ENCODE measurements around the gene GRIP2.

Gene GRIP2

DNA sequence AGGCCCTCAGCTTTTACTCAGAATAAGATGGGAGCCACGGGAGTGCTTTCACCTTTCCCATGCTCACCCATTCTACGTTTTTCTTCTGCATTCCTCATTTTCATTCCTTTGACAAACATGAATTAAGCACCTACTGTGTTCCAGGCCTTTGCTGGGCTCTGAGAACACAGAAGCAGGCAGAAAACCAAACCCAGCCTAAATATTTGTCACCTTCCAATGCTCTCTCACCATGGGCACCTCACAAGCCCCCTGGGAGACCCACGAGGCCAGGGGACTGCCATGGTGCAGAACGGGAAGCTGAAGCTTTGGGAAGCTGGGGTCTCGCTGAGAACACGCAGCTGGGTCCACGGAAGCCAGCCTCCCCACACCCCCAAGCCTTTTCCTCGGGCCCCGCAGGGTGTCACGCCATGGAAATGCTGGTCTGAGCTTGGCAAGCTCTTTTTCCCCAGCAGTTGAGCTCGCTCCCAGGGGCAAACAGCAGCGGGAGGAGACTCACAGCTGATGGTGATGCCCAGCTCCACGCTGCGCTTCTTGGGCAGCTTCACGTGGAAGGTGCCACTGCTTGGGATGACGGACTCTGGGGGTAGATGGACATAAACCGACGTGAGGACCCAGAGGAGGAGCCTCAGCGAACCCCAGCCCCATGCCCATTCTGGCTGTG lies 27.7 kb downstream of the GRIP2 start:
- in situ Hi-C loops (cut with MboI; ENCODE audit: low pct_unique_long_range_greater_than_20kb, low sequenced_read_pairs): no loop called here
- no peak for DNase-seq

DNA sequence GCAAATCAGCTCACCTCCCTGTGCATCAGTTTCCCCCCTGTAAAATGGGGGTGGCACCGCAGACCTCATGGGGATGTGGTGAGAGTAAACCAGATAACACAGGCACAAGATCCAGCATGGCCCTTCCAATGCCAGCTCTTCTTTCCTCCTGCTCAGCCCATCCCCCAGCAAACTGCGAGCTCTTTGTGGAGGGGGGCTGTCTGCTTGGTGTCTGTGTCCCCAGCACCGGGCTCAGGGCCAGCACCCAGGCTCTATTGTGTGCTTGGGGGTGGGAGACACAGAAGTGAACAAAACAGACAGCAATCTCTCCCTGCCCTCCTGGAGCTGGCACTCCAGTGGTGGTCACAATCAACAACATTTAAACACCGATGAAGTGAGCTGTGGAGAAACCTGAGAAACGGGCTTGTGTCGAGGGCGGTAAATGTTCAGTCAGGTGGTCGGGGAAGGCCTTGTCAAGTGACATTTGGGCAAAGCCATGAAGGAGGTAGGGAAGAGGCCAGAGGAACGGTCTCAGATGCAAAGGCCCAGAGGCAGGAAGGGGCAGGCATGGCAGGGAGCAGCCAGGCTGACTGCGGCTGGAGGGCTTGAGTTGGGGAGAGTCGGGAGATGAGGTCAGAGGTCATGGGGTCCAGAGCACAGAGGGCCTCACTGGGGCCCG lies 28.4 kb downstream of the GRIP2 start:
- in situ Hi-C loops (cut with MboI; ENCODE audit: low pct_unique_long_range_greater_than_20kb, low sequenced_read_pairs): no loop called here

DNA sequence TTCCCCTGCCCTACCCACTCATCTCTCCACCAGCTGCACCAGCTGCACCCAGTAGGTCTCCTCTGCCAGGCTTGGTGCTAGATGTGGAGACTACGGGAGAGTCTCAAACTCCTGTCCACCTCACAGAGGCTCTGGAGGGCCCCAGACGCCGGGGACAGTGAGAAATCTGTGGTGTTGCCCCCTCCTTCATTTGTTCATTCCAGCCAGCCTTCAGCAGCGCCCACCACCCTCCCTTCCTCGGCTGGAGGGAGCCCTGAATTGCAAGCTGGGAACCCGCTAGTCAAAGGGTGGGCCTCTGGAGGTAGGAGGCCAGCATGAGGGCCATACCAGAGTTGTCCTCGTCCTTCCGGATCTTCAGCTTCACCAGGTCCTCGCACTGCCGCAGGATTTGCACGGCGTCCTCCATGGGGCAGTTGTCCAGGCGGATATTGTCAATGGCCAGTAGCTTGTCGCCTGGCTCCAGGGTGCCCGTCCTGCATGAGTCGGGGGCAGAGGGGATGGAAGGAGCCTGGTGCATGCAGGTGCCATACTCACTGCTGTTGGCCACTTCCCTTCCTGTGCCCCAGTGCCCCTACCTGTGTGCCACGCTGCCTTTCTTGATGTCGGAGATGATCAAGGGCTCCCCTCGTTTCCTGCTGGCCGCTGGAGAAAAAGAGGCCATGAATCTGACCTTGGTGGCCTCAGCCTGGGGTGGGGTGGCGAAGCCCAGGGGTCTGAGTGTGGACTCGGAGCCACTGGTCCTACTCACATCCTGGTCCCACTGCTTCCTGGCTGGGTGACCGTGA lies 29.1 kb downstream of the GRIP2 start:
- in situ Hi-C loops (cut with MboI; ENCODE audit: low pct_unique_long_range_greater_than_20kb, low sequenced_read_pairs): no loop called here
- DNase-seq: no peak

More for the DNA sequence above, 28.4 kb downstream of the GRIP2 start:
- no peak for DNase-seq

DNA sequence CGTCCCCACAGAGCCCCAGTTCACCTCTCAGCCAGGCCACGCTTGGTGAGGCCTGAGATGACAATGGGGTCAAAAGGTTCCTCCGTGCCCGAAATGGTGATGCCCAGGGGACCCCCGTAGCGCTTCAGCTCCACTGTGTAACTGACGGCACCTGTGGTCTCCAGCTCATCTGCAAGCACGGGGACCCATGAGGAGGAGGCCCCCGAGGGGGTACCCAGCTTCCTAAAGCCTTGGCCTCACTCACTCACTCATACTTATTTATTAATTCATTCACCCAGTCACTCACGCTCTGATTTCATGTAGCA lies 30.4 kb downstream of the GRIP2 start:
- in situ Hi-C loops (cut with MboI; ENCODE audit: low pct_unique_long_range_greater_than_20kb, low sequenced_read_pairs): no loop called here

GRCh38 chr3:14508966-14509795 lies 31.0 kb downstream of the GRIP2 start:
- in situ Hi-C loops (cut with MboI; ENCODE audit: low pct_unique_long_range_greater_than_20kb, low sequenced_read_pairs): no loop called here

More for the DNA sequence above, 30.4 kb downstream of the GRIP2 start:
- no peak for DNase-seq

DNA sequence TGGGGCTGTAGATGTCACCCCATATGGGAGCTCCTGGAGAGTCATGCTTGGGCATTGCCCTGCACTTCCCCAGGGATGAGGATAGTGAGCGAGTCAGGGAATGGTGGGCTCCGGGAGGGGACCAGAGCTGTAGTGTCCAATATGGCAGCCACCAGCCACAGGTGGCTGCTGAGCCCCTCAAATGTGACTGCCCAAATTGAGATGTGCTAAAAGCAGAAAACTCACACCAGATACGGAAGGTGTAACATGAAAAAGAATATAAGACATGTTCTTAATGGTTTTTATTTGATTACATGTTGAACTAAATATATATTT lies 31.7 kb downstream of the GRIP2 start:
- DNase-seq: no peak
- in situ Hi-C loops (cut with MboI; ENCODE audit: low pct_unique_long_range_greater_than_20kb, low sequenced_read_pairs): no loop called here

More at GRCh38 chr3:14508966-14509795, 31.0 kb downstream of the GRIP2 start:
- peak; percentile 57 for DNase-seq

DNA sequence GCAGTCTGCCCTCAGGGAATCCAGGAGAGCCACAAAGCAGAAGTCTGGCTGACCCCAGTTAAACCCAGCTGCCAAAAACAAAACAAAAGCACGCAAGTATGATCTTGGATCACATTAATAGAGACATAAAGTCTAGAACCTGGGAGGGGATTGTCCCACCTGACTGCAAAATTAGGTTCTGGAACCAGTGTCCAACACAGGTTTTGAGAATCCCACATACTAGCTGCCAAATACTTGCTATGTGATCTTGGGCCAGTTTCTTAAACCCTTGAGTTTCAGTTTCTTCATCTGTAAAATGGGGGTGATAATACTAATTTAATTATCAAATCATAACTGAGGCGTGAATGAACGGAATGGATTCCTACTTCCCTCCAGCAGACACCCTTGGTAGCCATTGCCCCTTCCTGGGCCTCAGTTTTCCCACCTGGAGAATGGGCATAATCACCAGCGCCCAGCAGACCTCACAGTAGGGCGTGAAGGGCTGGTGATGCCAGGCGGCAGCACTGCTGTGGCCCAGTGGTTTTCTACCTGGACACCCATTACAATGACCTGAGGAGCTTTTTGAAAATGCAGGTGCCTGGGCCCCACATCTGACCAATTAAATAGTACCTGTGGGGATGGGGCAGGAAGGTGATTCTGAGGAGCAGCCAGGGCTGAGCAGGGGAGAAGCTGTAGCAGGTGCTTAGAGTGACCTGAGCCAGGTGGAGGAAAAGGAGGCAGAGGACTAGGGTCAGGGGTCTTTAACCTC lies 32.2 kb downstream of the GRIP2 start:
- peak; percentile 17 for DNase-seq
- in situ Hi-C loops (cut with MboI; ENCODE audit: low pct_unique_long_range_greater_than_20kb, low sequenced_read_pairs): no loop called here

DNA sequence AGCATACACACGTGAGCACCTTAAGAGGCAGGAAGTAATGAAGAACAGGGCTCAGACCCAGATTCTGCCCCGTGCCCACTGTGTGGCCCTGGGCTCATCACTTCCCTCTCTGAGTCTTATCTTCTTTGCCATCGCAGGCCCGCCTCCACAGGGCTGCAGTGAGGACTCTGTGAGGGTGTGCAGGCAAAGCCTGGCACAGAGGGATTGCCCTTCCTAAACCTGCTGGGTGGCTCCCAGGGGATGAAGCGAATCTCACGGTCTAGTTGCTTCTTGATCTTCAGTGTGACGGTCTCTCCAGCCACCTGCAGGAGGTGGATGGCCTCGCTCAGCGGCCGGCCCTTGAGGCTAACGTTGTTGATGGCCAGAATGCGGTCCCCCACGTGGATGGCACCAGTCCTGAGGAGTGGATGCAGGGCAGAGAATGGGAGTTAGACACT lies 32.8 kb downstream of the GRIP2 start:
- no peak for DNase-seq
- in situ Hi-C loops (cut with MboI; ENCODE audit: low pct_unique_long_range_greater_than_20kb, low sequenced_read_pairs): no loop called here

- in situ Hi-C loops (cut with MboI; ENCODE audit: low pct_unique_long_range_greater_than_20kb, low sequenced_read_pairs): no loop called here
- no peak for DNase-seq
Observed at GRCh38 chr3:14506626-14507304, 33.4 kb downstream of the GRIP2 start.

DNA sequence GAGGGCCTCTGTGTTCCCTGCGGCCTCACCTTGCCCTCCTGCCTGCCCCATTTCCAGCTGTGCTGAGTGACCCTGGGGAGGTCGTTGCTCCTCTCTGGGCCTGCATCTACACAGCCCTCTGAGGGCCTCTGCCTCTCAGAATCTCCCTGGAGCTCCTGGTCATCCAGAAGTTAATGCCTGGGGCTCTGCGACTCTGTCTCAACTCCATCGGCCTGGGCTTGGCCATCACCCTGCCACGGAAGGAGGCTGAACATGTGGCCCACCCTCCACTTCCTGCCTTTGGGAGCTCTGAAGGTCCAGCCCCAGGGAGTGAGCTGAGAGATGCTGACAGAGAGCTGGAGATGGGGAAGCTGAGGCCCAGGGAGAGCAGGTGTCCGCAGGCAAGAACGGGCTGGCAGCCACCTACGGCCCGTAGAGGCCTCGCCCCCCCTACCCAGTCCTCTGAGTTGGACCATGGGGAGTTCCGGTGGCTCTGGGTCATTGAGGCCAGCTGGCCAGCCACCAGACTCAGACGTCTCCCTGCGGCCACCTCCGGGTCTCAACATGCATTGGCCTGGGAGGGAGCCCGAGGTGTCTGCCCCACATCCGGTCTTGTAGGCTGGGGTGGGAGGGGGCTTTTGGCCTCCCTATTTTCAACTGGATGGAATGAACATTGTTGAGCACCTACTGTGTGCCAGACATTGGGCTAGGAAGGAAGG lies 34.2 kb downstream of the GRIP2 start:
- in situ Hi-C loops (cut with MboI; ENCODE audit: low pct_unique_long_range_greater_than_20kb, low sequenced_read_pairs): no loop called here

DNA sequence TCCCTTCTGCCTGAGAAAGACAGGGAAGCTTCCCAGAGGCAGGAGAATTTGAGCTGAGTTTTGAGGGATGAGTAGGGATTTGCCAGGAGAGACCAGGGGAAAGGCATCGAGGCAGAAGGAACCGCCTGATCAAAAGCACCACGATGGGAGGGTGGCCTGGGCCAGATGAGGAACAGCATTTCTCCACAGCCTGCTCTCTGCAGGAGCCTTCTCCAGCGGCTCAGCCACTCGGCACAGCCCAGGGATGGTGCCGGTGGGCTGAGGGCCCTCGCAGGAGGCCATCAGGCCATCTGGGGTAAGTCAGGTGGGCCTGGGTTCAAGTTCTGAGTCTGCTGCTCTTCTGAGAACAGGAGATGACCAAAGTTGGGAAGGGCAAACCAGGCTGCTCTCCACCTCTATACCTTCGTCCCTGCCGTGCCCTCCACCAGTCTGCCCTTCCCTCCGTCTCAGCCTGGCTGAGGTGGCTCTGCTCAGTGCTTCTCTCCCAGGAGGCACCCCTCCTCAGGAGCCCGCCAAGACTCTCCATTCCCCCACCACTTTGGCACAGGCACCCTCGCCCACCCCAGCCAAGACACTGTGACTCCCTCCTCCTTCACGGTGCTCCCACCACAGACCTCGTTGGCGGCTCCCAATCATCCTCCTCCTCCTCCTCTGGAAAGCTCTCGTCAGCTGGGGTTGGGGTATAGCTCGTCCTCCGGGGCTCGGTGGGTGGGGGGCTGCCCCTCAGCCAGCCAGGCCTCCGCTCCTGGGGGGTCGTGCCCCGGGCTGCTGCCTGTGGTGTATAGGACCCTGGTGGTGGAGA lies 34.9 kb downstream of the GRIP2 start:
- in situ Hi-C loops (cut with MboI; ENCODE audit: low pct_unique_long_range_greater_than_20kb, low sequenced_read_pairs): no loop called here
- DNase-seq: no peak

More for the DNA sequence above, 34.2 kb downstream of the GRIP2 start:
- no peak for DNase-seq

- in situ Hi-C loops (cut with MboI; ENCODE audit: low pct_unique_long_range_greater_than_20kb, low sequenced_read_pairs): no loop called here
- no peak for DNase-seq
Observed at GRCh38 chr3:14503706-14504065, 36.5 kb downstream of the GRIP2 start.

DNA sequence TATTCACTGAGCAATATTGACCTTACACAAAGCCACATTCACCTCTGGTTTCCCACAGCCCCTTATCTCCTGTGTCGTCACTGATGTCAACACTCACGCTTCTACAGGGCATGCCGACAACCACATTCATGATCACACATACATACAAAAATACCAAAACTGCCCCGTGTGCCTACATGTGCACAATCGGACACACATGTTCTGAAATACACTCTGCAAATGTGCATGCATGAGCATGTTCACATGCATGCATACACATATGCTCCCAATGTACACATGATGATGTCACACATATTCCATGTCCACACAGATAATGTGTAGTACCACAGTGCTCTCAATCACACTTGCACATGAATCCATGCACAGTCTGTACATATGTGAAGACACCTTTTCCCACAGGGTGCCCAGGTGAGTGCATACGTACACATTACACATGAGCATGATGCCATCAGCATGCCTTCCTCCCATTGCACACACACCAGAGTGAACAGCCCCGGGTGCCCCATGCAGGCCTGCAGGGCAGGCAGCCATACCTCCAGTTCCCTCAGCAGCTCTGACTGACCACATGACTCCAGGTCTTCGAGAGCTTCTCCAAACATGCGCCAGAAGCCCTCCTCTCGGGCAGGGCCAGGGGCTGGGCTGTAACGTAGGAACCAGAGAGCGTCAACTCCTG lies 37.0 kb downstream of the GRIP2 start:
- in situ Hi-C loops (cut with MboI; ENCODE audit: low pct_unique_long_range_greater_than_20kb, low sequenced_read_pairs): no loop called here
- DNase-seq: no peak

GRCh38 chr3:14502472-14502871 lies 37.7 kb downstream of the GRIP2 start:
- in situ Hi-C loops (cut with MboI; ENCODE audit: low pct_unique_long_range_greater_than_20kb, low sequenced_read_pairs): no loop called here

DNA sequence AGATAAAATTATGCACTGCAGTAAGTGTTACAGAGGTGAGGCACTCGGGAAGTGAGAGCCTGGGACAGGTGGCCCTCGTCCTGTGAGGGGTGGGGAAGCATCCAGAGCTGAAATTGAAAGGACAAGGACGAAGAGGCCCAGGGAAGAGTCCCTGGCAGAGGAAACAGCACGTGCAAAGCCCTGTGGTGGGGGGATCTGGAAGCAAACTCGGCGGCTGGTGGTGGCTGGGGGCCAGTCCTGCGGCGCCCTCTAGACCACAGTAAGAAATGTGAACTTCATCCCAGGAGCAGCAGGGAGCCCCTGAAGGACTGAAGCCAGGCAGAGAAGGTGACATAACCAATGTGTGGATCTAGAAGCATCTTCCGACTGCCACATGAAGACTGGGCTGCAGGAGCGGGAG lies 42.8 kb downstream of the GRIP2 start:
- in situ Hi-C loops (cut with MboI; ENCODE audit: low pct_unique_long_range_greater_than_20kb, low sequenced_read_pairs): no loop called here
- DNase-seq: peak; percentile 3

More at GRCh38 chr3:14502472-14502871, 37.7 kb downstream of the GRIP2 start:
- DNase-seq: no peak

DNA sequence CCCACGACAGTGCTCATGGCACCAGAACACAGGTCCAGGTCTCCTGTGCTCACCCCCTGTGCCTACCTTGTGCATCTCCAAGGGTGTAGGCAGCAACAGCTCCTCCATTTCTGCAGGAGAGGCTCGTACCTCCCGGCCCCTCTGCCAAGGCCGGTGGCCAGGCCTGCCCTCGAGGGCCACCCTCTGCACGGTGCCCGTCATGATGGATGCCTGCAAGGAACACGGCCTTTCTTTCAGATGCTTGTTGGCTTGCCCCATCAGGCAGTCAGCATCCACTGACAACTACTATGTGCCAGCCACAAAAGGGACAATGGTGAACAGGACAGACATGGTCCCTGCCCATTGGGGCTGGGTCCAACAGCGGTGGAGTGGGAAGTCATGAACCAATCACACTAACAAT lies 43.8 kb downstream of the GRIP2 start:
- no peak for DNase-seq
- in situ Hi-C loops (cut with MboI; ENCODE audit: low pct_unique_long_range_greater_than_20kb, low sequenced_read_pairs): no loop called here

DNA sequence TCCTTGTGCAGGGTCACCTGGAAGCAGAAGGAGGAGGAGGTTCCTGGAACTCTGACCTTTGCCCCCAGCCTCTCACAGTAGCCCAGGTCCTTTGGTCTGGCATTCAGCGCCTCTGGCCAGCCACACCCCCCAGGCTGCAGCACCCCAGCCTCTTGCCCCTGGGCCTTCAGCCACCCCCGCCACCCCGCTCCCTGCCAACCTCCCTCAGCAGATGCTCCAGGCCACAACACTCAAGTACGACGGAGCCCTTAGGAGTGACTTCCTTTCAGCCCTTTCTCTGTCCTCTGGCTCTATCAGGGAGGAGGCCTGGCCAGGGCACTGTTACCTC lies 45.2 kb downstream of the GRIP2 start:
- in situ Hi-C loops (cut with MboI; ENCODE audit: low pct_unique_long_range_greater_than_20kb, low sequenced_read_pairs): no loop called here
- DNase-seq: no peak

Data from KBM-7 (cell line).